ENCODE data around the gene RNASE8.

Gene RNASE8

DNA sequence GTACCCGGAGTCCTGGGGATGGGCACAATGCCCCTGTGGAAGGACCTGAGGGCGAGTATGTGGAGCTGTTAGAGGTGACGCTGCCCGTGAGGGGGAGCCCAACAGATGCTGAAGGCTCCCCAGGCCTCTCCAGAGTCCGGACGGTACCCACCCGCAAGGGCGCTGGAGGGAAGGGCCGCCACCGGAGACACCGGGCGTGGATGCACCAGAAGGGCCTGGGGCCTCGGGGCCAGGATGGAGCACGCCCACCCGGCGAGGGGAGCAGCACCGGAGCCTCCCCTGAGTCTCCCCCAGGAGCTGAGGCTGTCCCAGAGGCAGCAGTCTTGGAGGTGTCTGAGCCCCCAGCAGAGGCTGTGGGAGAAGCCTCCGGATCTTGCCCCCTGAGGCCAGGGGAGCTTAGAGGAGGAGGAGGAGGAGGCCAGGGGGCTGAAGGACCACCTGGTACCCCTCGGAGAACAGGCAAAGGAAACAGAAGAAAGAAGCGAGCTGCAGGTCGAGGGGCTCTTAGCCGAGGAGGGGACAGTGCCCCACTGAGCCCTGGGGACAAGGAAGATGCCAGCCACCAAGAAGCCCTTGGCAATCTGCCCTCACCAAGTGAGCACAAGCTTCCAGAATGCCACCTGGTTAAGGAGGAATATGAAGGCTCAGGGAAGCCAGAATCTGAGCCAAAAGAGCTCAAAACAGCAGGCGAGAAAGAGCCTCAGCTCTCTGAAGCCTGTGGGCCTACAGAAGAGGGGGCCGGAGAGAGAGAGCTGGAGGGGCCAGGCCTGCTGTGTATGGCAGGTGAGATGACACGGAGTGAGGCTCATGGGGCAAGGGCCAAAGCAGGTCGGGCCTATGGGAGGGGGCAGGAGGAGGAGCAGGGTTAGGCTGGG lies 17.0 kb downstream of the RNASE8 start:
- DNase-seq: no peak

DNA sequence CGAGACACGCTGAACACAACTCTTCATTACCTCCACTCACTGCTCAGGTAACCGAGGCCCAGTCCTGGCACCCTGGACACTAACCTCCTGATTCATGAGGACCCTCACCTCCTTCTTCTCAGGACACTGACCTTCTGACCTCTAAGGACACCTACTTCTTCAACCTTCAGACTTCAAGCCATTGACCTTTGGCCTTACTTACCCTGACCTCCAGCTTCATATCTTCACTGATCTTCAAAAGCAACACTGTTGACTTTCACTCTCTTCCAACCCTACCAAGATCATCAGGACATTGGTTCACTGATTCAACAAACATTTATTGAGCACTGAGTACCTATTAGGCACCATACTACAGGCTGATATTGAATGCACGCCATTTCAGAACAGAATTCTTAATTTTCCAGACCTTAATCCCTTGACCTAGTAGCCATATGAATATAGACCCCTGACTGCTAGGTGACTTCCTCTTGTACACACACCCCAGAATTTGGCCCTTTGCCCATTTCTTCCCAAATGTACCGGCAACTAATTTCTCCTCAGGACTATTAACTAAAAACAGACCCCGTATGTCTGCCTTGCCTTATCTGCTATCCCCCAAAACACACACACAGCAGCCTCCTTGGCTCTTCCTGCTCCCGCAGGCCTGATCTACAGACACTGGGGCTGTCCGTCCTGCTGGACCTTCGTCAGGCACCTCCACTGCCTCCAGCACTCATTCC lies 18.3 kb downstream of the RNASE8 start:
- DNase-seq: no peak

DNA sequence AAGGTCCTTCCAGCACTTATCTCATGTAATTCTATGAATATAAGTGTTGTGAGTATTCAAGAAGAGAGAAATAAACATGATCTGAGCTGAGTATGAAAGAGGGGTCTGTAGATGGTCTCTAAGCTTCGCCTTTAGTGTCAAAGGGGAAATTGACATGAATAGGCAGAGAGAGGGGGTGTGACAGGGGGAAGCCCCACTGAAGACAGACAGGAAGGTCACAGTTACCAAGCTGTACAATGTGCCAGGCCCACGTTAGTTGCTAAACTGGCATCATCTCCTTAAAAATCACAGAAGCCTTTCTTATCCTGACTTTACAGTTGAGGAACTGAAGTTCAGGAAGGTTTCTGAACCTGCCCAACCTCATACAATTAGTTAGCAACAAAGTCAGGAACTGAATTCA lies 20.1 kb downstream of the RNASE8 start:
- DNase-seq: no peak

DNA sequence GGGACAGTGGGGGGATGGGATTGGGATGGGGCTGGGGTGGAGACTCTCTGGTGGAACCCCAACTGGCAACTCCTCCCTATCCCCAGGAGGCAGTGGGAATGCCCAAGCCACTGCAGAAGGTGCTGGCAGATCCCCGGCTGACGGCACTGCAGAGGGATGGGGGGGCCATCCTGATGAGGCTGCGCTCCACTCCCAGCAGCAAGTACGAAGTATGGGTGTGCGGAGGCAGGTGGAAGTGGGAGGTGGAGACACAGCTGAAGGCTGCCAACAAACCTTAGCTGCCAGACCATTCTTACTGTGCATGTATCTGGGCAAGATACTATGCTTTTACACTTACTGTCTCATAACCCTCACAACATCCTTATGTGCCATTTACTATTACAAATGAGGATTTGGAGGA lies 20.7 kb downstream of the RNASE8 start:
- no peak for DNase-seq

DNA sequence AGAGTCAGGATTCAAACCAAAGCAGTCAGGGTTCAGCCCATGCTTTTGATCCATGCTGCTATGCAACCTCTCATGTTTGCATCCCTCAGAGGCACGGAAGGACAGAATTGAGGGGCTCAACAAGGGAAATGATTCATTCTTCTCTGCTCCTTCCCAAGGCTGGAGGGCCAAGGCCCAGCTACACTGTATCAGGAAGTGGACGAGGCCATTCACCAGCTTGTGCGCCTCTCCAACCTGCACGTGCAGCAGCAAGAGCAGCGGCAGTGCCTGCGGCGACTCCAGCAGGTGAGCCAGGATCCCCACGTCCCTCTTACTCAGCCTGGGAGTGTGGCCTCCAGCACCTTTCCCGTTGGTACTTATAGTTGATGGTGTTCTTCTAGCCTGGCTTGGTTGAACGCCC lies 21.1 kb downstream of the RNASE8 start:
- DNase-seq: no peak

DNA sequence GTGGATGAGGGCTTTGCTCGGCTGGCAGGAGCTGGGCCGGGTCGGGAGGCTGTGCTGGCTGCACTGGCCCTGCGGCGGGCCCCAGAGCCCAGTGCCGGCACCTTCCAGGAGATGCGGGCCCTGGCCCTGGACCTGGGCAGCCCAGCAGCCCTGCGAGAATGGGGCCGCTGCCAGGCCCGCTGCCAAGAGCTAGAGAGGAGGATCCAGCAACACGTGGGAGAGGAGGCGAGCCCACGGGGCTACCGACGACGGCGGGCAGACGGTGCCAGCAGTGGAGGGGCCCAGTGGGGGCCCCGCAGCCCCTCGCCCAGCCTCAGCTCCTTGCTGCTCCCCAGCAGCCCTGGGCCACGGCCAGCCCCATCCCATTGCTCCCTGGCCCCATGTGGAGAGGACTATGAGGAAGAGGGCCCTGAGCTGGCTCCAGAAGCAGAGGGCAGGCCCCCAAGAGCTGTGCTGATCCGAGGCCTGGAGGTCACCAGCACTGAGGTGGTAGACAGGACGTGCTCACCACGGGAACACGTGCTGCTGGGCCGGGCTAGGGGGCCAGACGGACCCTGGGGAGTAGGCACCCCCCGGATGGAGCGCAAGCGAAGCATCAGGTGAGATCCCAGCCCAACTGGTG lies 24.0 kb downstream of the RNASE8 start:
- DNase-seq: no peak

DNA sequence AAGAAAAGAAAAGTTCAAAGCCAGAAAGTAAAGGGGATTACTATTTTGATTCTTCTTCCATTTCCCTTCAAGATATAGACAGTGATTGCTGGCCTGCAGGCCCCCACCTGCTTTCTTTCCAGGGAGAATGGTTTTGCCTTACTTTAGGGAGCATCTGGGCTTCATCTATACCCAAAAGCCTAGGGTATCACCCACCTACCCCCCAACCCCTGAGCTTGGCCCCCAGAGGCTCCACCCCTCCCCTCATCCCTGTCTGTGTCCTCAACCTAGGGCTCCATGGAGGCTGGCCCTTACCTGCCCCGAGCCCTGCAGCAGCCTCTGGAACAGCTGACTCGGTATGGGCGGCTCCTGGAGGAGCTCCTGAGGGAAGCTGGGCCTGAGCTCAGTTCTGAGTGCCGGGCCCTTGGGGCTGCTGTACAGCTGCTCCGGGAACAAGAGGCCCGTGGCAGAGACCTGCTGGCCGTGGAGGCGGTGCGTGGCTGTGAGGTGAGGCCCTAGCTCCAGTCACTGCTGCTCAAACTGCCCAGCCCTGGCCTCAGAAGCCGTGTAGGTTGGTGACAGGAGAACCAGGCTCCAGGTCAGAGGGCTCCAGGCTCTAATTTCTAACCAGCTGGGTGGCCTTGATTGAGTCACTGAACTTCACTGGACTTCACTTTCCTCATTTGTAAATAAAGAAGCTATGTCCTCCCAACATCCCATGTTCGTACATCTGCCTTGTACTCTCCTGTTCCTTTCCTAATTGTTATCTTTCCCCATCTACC lies 26.1 kb downstream of the RNASE8 start:
- no peak for DNase-seq

DNA sequence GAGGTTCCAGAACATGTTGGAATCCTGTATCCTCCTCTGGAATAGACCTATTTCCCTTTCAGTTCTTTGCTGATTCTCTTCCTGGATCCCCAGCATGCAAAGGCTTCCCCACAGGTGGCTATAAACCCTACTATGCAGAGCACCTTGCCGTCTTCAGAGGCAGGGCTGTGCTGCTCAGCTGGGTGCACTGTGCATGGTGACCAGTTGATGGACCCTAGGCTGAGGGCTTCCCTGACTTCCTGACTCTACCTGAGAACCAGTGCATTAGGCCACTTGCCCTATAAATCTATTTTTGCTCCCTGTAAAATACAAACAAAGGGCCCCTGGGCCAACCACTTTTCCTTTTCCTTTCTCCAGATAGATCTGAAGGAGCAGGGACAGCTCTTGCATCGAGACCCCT lies 26.8 kb downstream of the RNASE8 start:
- no peak for DNase-seq

DNA sequence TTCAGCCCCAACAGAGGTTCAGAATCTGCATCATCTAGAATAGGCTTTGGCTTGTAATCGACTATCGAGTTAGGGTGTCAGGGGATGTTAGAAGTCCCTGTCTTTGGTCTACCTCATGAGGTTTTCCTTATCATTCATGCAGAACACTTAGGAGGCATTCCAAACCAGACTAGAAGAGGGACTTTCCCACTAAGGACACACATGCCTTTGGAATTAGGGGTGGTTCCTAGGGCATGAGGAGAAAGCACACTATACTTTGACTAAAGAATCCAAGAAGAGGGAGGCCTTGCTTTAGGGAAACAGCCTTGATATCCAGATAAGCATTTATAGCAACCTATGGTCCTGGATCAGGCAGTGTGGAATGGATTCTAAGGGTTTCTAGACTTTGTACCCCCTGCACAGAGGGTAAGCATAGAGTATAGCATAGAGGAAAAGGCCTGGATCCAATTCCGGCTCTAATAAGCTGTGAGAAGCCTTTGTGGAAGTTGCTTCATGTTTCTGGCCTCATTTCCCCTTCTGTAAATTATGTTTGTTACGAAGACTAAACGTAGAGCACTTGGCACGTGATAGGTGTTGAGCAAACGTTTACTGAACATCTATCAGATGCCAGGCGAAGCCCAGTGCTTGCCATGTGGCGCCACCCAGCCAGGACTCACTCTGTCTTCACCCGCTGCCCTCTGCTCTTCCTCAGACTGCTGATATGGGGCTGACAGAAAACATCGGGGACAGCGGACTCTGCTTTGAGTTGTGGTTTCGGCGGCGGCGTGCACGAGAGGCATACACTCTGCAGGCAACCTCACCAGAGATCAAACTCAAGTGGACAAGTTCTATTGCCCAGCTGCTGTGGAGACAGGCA lies 27.6 kb downstream of the RNASE8 start:
- DNase-seq: no peak

DNA sequence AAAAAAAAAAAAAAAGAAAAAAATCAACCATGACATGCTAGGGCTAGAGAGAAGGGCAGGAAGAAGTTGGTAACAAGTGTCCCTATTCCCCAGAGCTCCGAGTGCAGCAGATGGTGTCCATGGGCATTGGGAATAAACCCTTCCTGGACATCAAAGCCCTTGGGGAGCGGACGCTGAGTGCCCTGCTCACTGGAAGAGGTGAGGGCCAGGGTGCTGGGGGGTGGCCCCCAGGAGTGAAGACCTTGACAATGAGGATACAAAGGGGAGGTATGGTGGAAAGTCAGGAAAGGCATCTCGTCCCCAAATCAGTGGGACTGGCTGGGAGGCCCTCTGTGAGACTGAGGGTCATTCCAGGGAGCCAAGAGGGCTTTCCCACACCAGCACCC lies 29.3 kb downstream of the RNASE8 start:
- no peak for DNase-seq

DNA sequence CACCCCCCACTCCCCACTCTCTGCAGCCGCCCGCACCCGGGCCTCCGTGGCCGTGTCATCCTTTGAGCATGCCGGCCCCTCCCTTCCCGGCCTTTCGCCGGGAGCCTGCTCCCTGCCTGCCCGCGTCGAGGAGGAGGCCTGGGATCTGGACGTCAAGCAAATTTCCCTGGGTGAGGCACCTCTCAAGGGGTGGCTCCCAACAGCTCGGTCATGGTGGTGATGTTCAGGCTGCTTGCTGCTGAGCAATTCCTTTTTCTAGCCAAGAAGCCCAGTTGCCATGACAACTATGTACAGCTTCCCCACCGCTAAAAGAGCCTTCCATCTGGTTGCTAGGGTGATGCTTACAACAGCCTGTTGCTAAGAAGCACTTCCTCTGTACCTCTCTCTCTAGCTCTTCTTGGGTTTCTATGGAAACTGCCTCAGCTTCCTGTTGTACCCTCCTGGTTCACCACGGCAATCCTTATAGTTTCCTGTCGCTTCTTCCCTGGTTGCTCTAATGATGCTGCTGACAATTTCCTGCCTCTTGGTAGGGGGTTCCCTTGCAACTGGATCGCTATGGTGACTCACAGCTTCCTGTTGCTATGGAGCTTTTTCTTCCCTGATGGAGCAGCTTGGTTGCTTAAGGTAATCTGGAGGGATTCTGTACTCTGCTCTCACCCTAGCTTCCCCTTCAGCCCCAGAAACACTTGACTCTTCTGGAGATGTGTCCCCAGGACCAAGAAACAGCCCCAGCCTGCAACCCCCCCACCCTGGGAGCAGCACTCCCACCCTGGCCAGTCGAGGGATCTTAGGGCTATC lies 29.9 kb downstream of the RNASE8 start:
- DNase-seq: peak; percentile 47

DNA sequence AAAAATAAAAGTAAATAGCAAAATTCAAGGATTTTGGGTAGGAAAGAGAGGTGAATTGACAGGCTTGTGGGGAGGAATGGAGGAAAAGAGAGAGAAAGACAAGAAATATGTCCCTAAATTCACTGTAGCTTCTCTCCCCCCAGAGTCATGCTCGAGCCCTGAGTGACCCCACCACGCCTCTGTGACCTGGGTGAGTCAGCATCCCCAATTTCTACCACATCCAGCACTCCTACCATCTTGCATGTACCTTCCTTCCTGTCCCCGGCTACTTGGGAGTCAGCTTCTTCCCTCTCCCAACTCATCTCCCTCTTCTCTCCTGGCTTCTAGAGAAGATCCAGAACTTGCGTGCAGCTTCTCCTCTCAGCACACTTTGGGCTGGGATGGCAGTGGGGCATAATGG lies 31.1 kb downstream of the RNASE8 start:
- no peak for DNase-seq

DNA sequence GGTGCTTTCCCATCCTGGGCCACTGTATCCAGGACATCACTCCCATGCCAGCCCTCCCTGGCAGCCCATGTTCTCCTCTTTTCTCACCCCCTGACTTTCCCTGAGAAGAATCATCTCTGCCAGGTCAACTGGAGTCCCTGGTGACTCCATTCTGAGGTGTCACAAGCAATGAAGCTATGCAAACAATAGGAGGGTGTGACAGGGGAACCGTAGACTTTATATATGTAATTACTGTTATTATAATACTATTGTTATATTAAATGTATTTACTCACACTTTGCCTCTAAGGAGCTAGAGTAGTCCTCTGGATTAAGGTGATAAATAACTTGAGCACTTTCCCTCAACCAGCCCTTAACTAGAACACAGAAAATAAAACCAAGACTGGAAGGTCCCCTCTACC lies 31.6 kb downstream of the RNASE8 start:
- no peak for DNase-seq

DNA sequence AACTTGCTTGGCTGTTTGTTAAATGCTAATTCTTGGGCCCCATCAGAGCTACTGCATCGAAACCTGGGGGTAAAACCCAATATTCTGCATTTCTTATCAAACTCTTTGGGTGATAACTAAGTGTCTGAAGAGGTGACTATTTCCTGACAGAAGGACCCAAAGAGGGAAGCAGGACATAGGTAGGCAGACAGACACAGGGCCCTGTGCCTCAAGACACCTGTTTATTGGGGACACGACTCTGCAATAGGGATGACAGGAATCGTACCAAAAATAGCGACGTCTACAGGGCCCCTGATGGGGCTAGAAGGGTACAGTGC lies 32.2 kb downstream of the RNASE8 start:
- DNase-seq: no peak

DNA sequence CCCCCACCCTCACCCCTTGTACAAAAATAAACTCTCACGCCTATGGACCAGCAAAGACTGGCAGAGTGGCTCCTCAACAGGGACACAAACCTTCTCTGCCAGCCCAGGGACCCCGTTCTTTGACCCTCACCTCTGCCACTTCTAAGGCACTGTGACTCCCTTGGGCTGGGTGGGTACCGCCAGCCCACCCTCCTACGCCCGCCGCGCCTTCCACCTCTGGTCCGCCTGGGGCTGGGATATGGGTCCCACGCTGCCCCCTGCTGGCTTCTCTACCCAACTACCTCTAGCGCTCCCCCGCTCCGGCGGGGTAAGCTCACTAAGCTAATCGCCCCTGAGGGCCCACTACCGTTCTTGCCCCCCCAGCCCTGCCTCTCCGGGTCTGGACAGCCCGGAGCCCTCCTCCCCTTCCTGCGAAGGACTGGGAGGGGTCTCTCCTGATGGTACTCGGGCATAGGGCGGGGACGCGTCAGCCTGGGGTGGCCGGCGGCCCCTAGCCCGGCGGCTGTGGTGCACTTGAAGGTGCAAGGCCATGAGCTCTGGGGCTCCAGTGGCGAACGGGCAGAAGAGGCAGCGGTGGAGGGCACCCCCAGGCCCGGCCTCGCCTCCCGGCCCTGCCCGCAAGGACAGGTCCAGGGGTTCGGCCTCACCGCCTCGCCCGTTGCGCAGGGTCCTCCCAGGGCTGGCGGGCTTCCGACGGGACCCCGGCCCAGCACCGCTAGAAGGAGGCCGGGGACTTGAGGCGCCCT lies 32.7 kb downstream of the RNASE8 start:
- DNase-seq: no peak

DNA sequence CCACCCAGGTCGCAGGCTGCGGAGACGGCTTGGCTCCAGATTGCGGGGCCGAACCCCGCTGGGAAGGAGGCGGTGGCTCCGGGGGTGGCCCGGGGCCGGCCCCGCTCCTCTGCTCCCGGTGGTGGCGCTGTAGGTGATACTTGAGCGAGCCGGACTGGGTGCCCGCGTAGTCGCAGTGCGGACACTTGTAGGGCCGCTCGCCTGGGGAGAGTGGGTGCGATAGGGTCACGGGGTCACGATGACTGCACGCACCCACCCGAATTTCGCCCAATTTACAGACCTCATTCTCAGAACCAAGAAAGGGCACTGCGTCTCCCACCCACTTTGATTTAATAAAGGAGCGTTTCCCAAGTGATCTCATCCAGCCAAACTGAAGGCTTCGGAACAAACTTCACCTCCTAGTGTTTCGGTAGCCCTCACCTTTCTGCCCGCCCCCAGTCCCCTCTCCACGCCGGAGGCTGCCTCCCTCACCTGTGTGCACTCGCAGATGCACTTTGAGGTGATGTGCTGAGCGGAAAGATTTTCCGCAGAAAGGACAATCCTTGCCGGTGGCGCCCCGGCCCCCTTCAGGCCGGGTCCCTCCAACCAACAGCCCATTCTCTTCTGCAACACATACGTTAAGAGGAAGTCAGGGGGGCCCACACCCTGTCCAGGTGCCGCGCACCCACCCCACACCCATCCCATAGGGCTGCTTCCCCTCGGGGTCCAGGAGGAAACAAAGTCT lies 33.5 kb downstream of the RNASE8 start:
- DNase-seq: no peak

DNA sequence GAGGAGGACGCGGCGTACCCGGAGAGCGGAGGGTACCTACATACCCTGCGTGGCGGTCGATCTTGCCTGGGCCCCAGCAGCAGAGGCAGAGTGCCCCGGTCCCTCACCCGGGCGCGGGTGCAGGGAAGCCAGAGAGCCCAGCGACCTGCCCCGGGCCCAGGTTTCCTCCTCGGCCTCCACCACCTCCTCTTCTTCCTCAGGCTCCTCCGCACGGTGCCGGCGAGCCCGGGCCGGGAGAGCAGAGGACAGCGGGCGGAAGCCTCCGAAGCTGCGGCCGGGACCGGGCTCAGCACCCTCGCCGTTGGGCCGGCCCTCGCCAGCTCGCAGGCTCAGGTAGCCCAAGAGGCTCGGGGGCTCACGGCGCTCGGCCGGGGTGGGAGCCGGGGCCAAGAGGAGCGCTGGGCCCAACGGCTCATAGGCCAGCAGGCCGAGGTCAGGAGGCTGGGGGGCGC lies 34.2 kb downstream of the RNASE8 start:
- DNase-seq: no peak

DNA sequence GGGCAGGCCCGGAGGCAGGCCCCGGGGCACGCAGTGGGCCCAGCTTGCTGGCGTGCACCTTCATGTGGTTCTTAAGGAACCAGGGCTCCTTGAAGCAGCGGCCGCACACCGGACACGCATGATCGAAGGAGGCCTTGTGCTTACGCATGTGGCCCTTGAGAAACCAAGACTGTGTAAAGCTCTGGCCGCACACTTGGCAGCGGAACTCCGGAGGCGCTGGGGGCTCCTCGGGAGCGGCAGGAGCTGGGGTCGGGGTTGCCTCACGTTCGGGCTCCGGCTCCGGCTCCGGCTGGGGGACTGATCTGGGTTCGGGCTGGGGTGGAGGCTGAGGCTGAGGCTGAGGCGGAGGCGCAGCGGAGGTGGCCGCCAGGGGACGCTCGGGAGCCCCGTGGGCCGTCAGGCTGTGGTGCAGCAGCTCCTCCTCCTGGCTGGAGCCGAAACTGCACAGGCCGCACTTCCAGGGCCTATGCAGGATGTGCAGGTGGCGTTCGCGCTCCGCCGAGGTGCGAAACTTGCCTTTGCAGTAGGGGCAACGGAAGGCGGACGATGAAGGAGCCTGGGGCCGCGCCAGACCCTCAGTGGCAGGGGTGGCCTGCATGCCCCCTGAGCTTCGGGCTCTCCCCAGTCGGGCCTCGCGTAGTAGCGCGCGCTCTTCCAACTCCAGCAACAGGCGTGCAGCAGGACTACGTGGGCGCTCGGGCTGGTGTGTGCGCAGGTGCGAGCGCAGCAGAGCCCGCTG lies 34.8 kb downstream of the RNASE8 start:
- peak; percentile 63 for DNase-seq

DNA sequence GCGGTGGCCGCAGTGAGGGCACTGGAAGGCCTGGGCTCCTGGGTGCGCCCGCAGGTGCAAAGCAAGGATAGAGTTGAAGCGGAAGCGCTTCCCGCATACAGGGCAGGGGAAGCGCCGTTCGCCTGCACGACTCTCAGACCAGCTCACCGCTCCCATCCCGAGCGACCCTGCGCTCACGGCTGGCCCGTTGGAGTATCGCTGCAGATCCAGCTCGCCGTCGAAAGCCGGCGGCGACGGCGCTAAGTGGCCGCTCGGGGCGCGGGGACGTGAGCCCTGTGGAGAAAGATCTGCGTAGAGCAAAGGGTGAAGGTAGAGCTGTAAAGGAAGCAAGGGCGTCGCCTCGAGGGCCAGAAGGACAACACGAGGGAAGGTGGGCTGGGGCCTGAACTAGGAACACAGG lies 35.4 kb downstream of the RNASE8 start:
- DNase-seq: no peak

Measured in NK-92 treated with Interleukin-12 subunit alpha and Interleukin-12 subunit beta, amount 100 ng/mL, for 24 hours (cell line).